Right renal pelvis (tissue), 4 donors: Measurements from ENCODE around the gene CARNS1. TPM values are rescaled to one million over a fixed set of nuclear protein-coding genes. Genes with fewer than 3 reads are reported as not detected.
A peak's percentile ranks its signal among the peaks of the same experiment; 100 is the strongest.
"Not testable (repeated sequence)": the region's sequence is repeated elsewhere in the genome, so short reads cannot be mapped to it uniquely, and the experiment has no call there.

Source experiments
- DNase-seq, 4 donors: peaks; one replicate each; pipeline ENCODE4 v3.0.0-alpha.2; 2013; ENCODE audit warnings: low read depth in 4 of 4, low spot score in 3 of 4, missing footprints in 1 of 4
- polyA plus RNA-seq, 4 donors: library from polyadenylated mRNA; unstranded; fragments of 120-200 nt; gene quantifications; one replicate each; pipeline ENCODE4 v1.2.1, GENCODE V29; 2013; ENCODE audit not compliant: insufficient read length in 4 of 4

CARNS1 gene
- polyA plus RNA-seq, 4 donors, result 1.7 to 2.5 (median 2.3) TPM

- DNase-seq, result no peak
These were observed 18.7 kb upstream of the CARNS1 start for GRCh38 chr11:67396587-67397389.

- no peak for DNase-seq
These were observed 17.9 kb upstream of the CARNS1 start for GRCh38 chr11:67397536-67397935.

- DNase-seq, result no peak
These were observed 17.4 kb upstream of the CARNS1 start for GRCh38 chr11:67397986-67398660.

GRCh38 chr11:67398661-67399563 is 16.6 kb upstream of the CARNS1 start:
- no peak for DNase-seq

GRCh38 chr11:67400251-67400941 is 15.1 kb upstream of the CARNS1 start:
- DNase-seq, result no peak

- DNase-seq, result no peak
These were observed 14.5 kb upstream of the CARNS1 start for GRCh38 chr11:67400942-67401494.

- DNase-seq, result peak; percentile 67 to 84 (median 75)
These were observed 13.8 kb upstream of the CARNS1 start, which contains the start of gene PPP1CA for GRCh38 chr11:67401495-67402191. TSS of gene PPP1CA (minus strand) at chr11:67401858. CDS start at chr11:67401782, 76 bp downstream.

GRCh38 chr11:67402192-67402839 is 13.2 kb upstream of the CARNS1 start:
- DNase-seq, result not testable (repeated sequence)

- DNase-seq, result not testable (repeated sequence)
These were observed 12.4 kb upstream of the CARNS1 start for GRCh38 chr11:67403085-67403484.

- no peak for DNase-seq
These were observed 10.8 kb upstream of the CARNS1 start for GRCh38 chr11:67404515-67405195.

GRCh38 chr11:67405196-67405567 is 10.3 kb upstream of the CARNS1 start:
- no peak for DNase-seq

GRCh38 chr11:67405688-67406339 is 9.7 kb upstream of the CARNS1 start:
- no peak for DNase-seq

GRCh38 chr11:67406420-67406968 is 9.0 kb upstream of the CARNS1 start:
- DNase-seq, result no peak

- no peak for DNase-seq
These were observed 8.3 kb upstream of the CARNS1 start for GRCh38 chr11:67406969-67407687.

GRCh38 chr11:67407688-67408163 is 7.8 kb upstream of the CARNS1 start:
- no peak for DNase-seq

- DNase-seq, result no peak
These were observed 6.9 kb upstream of the CARNS1 start for GRCh38 chr11:67408437-67409200.
